ENCODE results near the gene JPT1. TPM values are rescaled to one million over a fixed set of nuclear protein-coding genes. Genes with fewer than 3 reads are reported as not detected.

Gene JPT1
- total RNA-seq, 1 experiment from 2014 or later = 265 TPM

DNA sequence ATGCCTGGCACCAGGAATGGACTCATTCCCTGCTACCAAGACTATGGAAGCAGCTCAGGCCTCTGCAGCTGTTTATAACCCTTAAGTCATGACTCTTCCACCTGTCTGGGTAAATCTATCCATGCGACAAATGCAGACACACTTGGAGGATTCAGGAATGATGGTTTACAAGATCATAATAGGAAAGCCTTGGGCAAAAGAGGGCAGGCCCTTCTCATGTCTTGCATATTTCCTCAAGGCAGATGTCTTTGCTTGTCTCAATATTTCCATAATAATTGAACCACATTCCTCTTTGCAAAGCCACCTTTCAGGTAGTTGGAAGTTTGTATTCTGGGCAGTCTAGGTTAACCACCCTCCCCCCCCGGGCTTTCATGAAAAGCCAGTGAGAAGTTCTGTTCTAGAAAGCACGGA, 884 bp upstream of the JPT1 start:
- Histone ChIP-seq H3K4me2 (ENCODE audit: insufficient read depth, insufficient read length, low read length) (peak overlapping the region; percentile 57), H3K27ac (ENCODE audit: insufficient read length, low read depth, low read length) (peak overlapping the region; percentile 20), H3K9me3 (ENCODE audit: control insufficient read depth, low read depth, low read length) (no peaks in the 10 kb centered on the region), H3K14ac (ENCODE audit: insufficient read depth, low read length) (no peak overlapping the region), H2BK15ac (ENCODE audit: low read depth, low read length) (no peak overlapping the region), H3T11ph (ENCODE audit: low read length) (no peak overlapping the region), H4K8ac (replicated peaks; ENCODE audit: insufficient read length, low read depth, low read length) (no peak overlapping the region), H3K79me1 (ENCODE audit: insufficient read depth, low read depth, low read length, poor library complexity, severe bottlenecking) (no peaks in the 10 kb centered on the region), H3K23me2 (ENCODE audit: insufficient read length, low read depth, low read length, poor library complexity, severe bottlenecking) (peaks cover 8% of the 10 kb centered on the region), H4K5ac (ENCODE audit: insufficient read length, low read depth, low read length) (no peak overlapping the region), H2BK12ac (ENCODE audit: insufficient read length, low read depth, low read length) (no peak overlapping the region), H3K56ac (ENCODE audit: insufficient read length, low read depth, low read length) (no peak overlapping the region), H2AK5ac (ENCODE audit: insufficient read length, low read length) (no peak overlapping the region), H2AFZ (ENCODE audit: low read length) (no peak overlapping the region), H4K20me1 (ENCODE audit: control insufficient read depth, insufficient read depth, insufficient read length) (no peaks in the 10 kb centered on the region), H4K91ac (ENCODE audit: insufficient read length, low read depth, low read length) (no peak overlapping the region), H2BK120ac (ENCODE audit: low read depth, low read length, poor library complexity, severe bottlenecking) (no peak overlapping the region), H2BK5ac (ENCODE audit: insufficient read length, low read length) (no peak overlapping the region), H3K23ac (ENCODE audit: insufficient read length, low read depth, low read length) (no peak overlapping the region), H3K9ac (ENCODE audit: extremely low read depth, insufficient read length, low read length) (no peak overlapping the region), H3K79me2 (ENCODE audit: insufficient read depth, low read length) (peaks cover 31% of the 10 kb centered on the region), H3K4me1 (ENCODE audit: insufficient read depth, low read length) (no peaks in the 10 kb centered on the region), H3K18ac (ENCODE audit: insufficient read length, low read depth, low read length) (no peak overlapping the region), H3K4ac (ENCODE audit: low read depth, low read length) (no peak overlapping the region), H3K27me3 (ENCODE audit: insufficient read depth, low read length) (no peaks in the 10 kb centered on the region), H2BK20ac (ENCODE audit: low read depth, low read length, poor library complexity, severe bottlenecking) (no peak overlapping the region)
- Mint-ChIP-seq H3K27me3 (ENCODE audit: low read depth) (peaks cover 2% of the 10 kb centered on the region; the same call in 1 of the 2 replicates), H3K4me1 (peaks cover 24 to 39% of the 10 kb centered on the region in 2 experiments), H3K36me3 (ENCODE audit: insufficient read depth in 1 of 3, low read depth in 3 of 3) (peaks cover 11 to 27% (median 13%) of the 10 kb centered on the region in 3 experiments), H3K9me3 (peaks cover 0 to 8% of the 10 kb centered on the region in 2 experiments; a peak in 2 of 5 replicates), H3K4me3 (peak overlapping the region; percentile 90 to 94), H3K27ac (peak overlapping the region; percentile 15 to 89 (median 46); a peak in 4 of 7 replicates)
- no CpG with 5 or more reads among the region's 3 CpGs for WGBS (ENCODE audit: extremely low coverage, insufficient read length, low lambda C conversion rate)
- DNase-seq = peak; percentile 46
- TF ChIP-seq, protein P1, sequence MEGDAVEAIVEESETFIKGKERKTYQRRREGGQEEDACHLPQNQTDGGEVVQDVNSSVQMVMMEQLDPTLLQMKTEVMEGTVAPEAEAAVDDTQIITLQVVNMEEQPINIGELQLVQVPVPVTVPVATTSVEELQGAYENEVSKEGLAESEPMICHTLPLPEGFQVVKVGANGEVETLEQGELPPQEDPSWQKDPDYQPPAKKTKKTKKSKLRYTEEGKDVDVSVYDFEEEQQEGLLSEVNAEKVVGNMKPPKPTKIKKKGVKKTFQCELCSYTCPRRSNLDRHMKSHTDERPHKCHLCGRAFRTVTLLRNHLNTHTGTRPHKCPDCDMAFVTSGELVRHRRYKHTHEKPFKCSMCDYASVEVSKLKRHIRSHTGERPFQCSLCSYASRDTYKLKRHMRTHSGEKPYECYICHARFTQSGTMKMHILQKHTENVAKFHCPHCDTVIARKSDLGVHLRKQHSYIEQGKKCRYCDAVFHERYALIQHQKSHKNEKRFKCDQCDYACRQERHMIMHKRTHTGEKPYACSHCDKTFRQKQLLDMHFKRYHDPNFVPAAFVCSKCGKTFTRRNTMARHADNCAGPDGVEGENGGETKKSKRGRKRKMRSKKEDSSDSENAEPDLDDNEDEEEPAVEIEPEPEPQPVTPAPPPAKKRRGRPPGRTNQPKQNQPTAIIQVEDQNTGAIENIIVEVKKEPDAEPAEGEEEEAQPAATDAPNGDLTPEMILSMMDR (conservative IDR thresholded peaks at IDR 0.05) = no peak

Data from H9 (cell line).